Transverse colon (tissue), 4 donors: Measurements from ENCODE around the gene E2F2. TPM values are rescaled to one million over a fixed set of nuclear protein-coding genes. Genes with fewer than 3 reads are reported as not detected.
"Not testable (repeated sequence)": the region's sequence is repeated elsewhere in the genome, so short reads cannot be mapped to it uniquely, and the experiment has no call there.

Source experiments
- DNase-seq: peaks from one replicate; pipeline ENCODE4 v3.0.0-alpha.2; 2019
- H3K27ac ChIP-seq, 4 donors: fragments of 200-600 bp; sonication (generic); 2 replicates each; pipeline ENCODE4 v1.5.1; 2016 to 2018; ENCODE audit warnings: inconsistent platforms in 4 of 4
- H3K27me3 ChIP-seq: fragments of 200-600 bp; sonication (generic); 2 replicates; pipeline ENCODE4 v1.5.1; 2017; ENCODE audit warnings: inconsistent platforms
- H3K36me3 ChIP-seq, 4 donors: fragments of 200-600 bp; sonication (generic); 2 replicates each; pipeline ENCODE4 v1.5.1; 2017 to 2019; ENCODE audit warnings: inconsistent platforms in 4 of 4
- H3K4me1 ChIP-seq, 4 donors: fragments of 200-600 bp; sonication (generic); 2 replicates each; pipeline ENCODE4 v1.5.1; 2017 to 2020; ENCODE audit warnings: inconsistent platforms in 4 of 4
- H3K4me3 ChIP-seq, 4 donors: fragments of 200-600 bp; sonication (generic); 1 replicate in 1 of 4; 2 replicates in 3 of 4; pipeline versions ENCODE4 v1.5.1 to v1.6.1; 2017 to 2019; ENCODE audit warnings: inconsistent platforms in 4 of 4
- H3K9me3 ChIP-seq, 2 donors: fragments of 200-600 bp; sonication (generic); 2 replicates each; pipeline ENCODE4 v1.5.1; 2017 to 2019; ENCODE audit warnings: inconsistent platforms in 2 of 2
- CTCF ChIP-seq, 5 experiments: fragments of 200-600 bp in 3 of 5; fragments of 450-650 bp in 2 of 5; sonication (generic) in 3 of 5; IDR thresholded peaks; 1 replicate in 2 of 5; 2 replicates in 3 of 5; pipeline ENCODE4 v1.5.1; 2016 to 2017; ENCODE audit warnings: antibody characterized with exemption in 5 of 5, inconsistent platforms in 3 of 5, mild to moderate bottlenecking in 2 of 5, moderate library complexity in 1 of 5
- EP300 ChIP-seq: sonication (generic); formaldehyde crosslinking; IDR thresholded peaks from one replicate; pipeline ENCODE4 v1.6.1; 2017; ENCODE audit warnings: antibody characterized with exemption, low read depth
- POLR2A ChIP-seq: fragments of 450-650 bp; IDR thresholded peaks from one replicate; pipeline ENCODE4 v1.6.1; 2016; ENCODE audit warnings: antibody characterized with exemption, mild to moderate bottlenecking, moderate library complexity
- POLR2AphosphoS5 ChIP-seq, 3 donors: sonication (generic); formaldehyde crosslinking; IDR thresholded peaks; one replicate each; pipeline ENCODE4 v1.6.1; 2016; ENCODE audit warnings: antibody characterized with exemption in 3 of 3
- WGBS, 2 donors: methylation state at CpG; one replicate each; pipeline ENCODE4 v1.1.5; 2018; ENCODE audit warnings: low coverage in 1 of 2; 5-methylcytosine and 5-hydroxymethylcytosine counted together
- in situ Hi-C, 4 donors: fragments of 200-750 bp; cut with MboI; loops; one replicate each; pipeline versions ENCODE4 v1.15.0 to v1.15.1; 2017; ENCODE audit warnings: low sequenced_read_pairs in 3 of 4, low pct_ligation_motif_present in 1 of 4, low pct_unique_long_range_greater_than_20kb in 1 of 4
- intact Hi-C: fragments of 100-400 bp; cut with DNase I; formaldehyde crosslinking; loops from one replicate; pipeline ENCODE4 v1.15.1; 2023; ENCODE audit warnings: low total_unique reads
- total RNA-seq, 4 donors: library from RNA; depleted of rRNA; stranded (reverse); fragments of >200 nt; gene quantifications; one replicate each; pipeline ENCODE4 v1.1.0, GENCODE V29; 2016

E2F2 gene
- total RNA-seq, 4 donors from 2014 or later = 6.7 to 11.6 (median 8.9) TPM

GRCh38 chr1:23545851-23546250 lies 14.8 kb upstream of the E2F2 start:
- in situ Hi-C loops (loop anchor here in 2 of 4 donors (5.0 kb wide), 1 partner anchor 91 kb away; no protein-coding TSS in a partner anchor), intact Hi-C loops (loop anchor here (2.0 kb wide), 1 partner anchor 91 kb away; no protein-coding TSS in a partner anchor)
- H3K27me3 ChIP-seq = no peaks in the 10 kb centered on the region
- peaks cover 0 to 43% (median 33%) of the 10 kb centered on the region in 4 donors for H3K4me1 ChIP-seq
- peak; percentile 53 for DNase-seq
- TF ChIP-seq POLR2AphosphoS5 (IDR thresholded peaks at IDR 0.05) (no peak), EP300 (no peak), CTCF (IDR thresholded peaks at IDR 0.05) (no peak), POLR2A (no peak)
- WGBS, 2 donors = 58 to 62% methylated on average over 6 to 9 of the region's 9 CpGs
- no peaks in the 10 kb centered on the region for H3K36me3 ChIP-seq
- H3K9me3 ChIP-seq = no peaks in the 10 kb centered on the region
- no peak overlapping the region for H3K4me3 ChIP-seq
- H3K27ac ChIP-seq = peak overlapping the region; percentile 72 to 80 (median 78)

GRCh38 chr1:23544444-23545389 lies 13.7 kb upstream of the E2F2 start:
- H3K27ac ChIP-seq = peak overlapping the region; percentile 72 to 80 (median 78)
- intact Hi-C loops = loop anchor here (2.0 kb wide), 1 partner anchor 92 kb away; no protein-coding TSS in a partner anchor

GRCh38 chr1:23543707-23544443 lies 12.8 kb upstream of the E2F2 start:
- no peak for TF ChIP-seq POLR2AphosphoS5 (IDR thresholded peaks at IDR 0.05)
- no peak for TF ChIP-seq EP300
- no peak for TF ChIP-seq POLR2A
- TF ChIP-seq CTCF (IDR thresholded peaks at IDR 0.05) = no peak
- Histone ChIP-seq H3K4me3 (no peak overlapping the region), H3K36me3 (no peaks in the 10 kb centered on the region), H3K27ac (no peak overlapping the region), H3K9me3 (no peaks in the 10 kb centered on the region), H3K27me3 (no peaks in the 10 kb centered on the region), H3K4me1 (peaks cover 0 to 53% (median 38%) of the 10 kb centered on the region in 4 donors)
- in situ Hi-C loops = loop anchor here in 3 of 4 donors (5.0 kb wide), 3 partner anchors 47 to 93 kb away; no protein-coding TSS in a partner anchor
- intact Hi-C loops = loop anchor here (2.0 kb wide), 1 partner anchor 93 kb away; no protein-coding TSS in a partner anchor
- 67 to 71% methylated on average over 5 to 8 of the region's 8 CpGs for WGBS, 2 donors
- DNase-seq = no peak

More at GRCh38 chr1:23544444-23545389, 13.7 kb upstream of the E2F2 start:
- Histone ChIP-seq H3K4me1 (peaks cover 0 to 48% (median 34%) of the 10 kb centered on the region in 4 donors), H3K36me3 (no peaks in the 10 kb centered on the region), H3K27me3 (no peaks in the 10 kb centered on the region), H3K4me3 (no peak overlapping the region), H3K9me3 (no peaks in the 10 kb centered on the region)
- 44% methylated on average over 8 of the region's 8 CpGs; no CpG with 5 or more reads in 1 of the 2 donors for whole genome bisulfite sequencing, 2 donors
- in situ Hi-C loops = loop anchor here (5.0 kb wide), 3 partner anchors 47 to 93 kb away; no protein-coding TSS in a partner anchor
- peak; percentile 88 for DNase-seq
- TF ChIP-seq POLR2A (no peak), EP300 (no peak), POLR2AphosphoS5 (IDR thresholded peaks at IDR 0.05) (no peak), CTCF (IDR thresholded peaks at IDR 0.05) (peak; percentile 85 to 98 (median 91))

- in situ Hi-C loops = loop anchor here in 3 of 4 donors (5.0 kb wide), 3 partner anchors 46 to 94 kb away; no protein-coding TSS in a partner anchor
- DNase-seq, H3K9me3 ChIP-seq, intact Hi-C loops, H3K4me3 ChIP-seq, H3K27me3 ChIP-seq, H3K27ac ChIP-seq, H3K36me3 ChIP-seq: not testable (repeated sequence)
- WGBS, 2 donors = 60 to 81% methylated on average over 1 to 5 of the region's 5 CpGs
- H3K4me1 ChIP-seq = peaks cover 0 to 43% (median 29%) of the 10 kb centered on the region in 4 donors
Observed at GRCh38 chr1:23542940-23543339, 11.9 kb upstream of the E2F2 start.
